Effector CD8-positive, alpha-beta T cell (primary cell): ENCODE data around the gene NDUFA13.
"Not testable (repeated sequence)": the region's sequence is repeated elsewhere in the genome, so short reads cannot be mapped to it uniquely, and the experiment has no call there.

Source experiments
- DNase-seq: peaks from one replicate; lab custom pipeline; 2025; lab: John Stamatoyannopoulos, UW
- total RNA-seq, 4 experiments: gene quantifications; one replicate each; lab custom pipeline; 2026; lab: John Stamatoyannopoulos, UW

NDUFA13 gene
- 3.4 to 6.3 (median 4.0) reads per million in 4 experiments for total RNA-seq

DNA sequence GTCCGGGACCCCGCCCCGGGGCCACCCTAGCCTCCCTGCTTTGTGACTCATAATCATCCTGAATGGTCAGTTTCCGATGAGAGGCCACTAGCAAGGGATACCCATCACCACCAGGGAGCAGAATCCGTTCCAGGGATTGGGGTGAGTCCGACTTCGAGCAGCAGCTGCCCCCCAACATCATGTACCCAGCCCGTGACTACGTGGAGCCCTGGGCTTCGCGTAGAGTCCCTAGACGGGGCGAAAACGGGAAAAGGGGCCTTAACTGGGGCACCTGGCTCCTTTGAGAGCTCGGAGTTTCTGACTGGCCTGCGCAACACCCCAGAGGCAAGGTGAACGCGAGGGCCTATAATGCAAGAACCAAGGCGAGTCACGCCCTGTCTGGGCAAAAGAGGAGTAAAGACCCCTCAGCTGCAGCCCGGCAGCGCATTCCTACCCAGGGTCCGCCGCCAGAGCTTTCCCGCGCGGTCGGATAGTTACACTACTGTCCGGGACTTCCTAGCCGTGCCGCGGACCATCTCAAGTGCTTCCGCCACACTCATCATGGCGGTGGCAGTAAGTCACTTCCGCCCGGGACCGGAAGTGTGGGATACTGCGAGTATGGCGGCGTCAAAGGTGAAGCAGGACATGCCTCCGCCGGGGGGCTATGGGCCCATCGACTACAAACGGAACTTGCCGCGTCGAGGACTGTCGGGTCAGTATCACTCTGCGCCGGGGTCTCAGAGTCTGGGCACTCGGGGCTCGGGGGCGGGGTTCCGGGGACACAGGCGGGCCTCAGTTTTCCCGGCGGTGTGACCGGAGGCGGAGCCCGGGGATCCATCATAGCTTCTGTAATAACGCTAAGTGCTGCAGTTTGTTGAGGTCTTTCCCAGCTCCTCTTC lies at the start of gene NDUFA13:
Gene NDUFA13 (plus strand): TSS at position 584 of the 878 bp plus-strand sequence. CDS start 14 bp downstream, at position 598.
- DNase-seq: peak; percentile 95

DNA sequence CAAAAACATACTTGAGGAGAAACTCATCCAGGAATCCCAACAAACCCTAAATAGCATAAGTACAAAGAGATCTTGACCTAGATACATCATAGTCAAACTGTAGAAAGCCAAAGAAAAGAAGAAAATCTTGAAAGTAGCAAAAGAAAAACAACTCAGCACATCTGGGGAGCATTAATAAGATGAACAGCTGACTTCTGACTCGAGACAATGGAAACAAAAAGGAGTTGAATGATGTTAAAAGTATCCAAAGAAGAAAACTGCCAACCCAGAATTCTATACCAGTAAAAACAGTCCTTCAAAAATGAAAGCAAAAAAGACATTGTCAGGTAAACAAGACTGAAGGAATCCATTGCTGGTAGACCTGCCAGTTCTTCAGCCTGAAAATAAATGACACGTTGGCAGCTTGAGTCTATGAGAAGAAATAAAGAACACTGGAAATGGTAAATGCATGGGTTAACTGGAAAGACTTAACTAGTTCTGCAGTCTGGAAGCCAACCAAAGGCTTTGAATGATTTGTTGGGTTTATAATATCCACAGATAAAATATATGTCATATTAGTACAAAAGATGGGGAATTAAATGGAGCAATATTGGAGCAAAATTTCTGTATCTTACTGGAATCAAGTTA lies 47.5 kb upstream of the NDUFA13 start:
- DNase-seq: no peak

DNA sequence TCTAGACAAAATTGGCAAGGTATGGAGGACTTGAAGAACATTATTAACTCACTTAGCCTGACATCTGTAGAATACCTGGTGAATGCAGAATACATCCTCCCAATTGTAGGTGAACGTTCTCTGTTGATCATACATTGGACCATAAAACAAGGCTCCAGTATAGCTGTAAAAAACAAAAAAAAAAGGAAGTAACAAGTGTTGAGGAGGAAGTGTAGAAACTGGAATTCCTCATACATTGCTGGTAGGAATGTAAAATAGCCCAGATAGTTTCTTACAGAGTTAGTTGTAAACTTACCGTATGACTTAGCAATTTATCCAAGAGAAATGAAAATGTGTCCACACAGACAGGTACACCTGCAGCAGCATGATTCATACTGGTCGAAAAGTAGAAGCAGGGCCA lies 45.4 kb upstream of the NDUFA13 start:
- DNase-seq: no peak

DNA sequence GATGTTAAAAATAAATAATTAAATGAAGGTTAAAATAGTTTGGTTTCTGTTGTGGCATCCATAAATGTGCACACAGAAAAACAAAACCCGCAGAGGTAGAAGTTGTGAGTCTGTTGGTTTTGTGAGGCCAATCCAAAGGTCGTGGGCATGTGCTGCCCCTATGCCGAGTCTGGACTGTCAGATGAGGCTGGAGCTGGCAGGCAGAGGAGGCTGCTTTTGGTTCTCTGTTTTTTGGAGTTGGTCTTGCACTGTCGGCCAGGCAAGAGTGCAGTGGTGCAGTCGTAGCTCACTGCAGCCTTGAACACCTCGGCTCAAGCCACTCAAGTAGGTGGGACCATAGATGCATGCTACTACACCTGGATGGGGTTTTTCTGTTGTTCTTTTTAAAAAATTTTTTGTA lies 44.3 kb upstream of the NDUFA13 start:
- no peak for DNase-seq

DNA sequence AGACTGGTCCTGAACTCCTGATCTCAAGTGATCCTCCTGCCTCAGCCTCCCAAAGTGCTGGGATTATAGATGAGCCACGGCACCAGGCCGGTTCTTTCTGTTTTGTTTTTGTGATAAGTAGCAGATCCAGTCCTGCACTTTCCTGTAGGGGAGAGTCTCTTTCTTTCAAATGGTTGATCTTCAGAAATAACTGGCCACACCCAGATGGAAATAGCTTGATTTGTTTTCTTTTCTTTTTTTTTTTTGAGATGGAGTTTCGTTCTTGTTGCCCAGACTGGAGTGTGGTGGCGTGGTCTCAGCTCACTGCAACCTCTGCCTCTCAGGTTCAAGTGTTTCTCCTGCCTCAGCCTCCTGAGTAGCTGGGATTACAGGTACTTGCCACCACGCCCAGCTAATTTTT lies 43.9 kb upstream of the NDUFA13 start:
- DNase-seq: not testable (repeated sequence)

DNA sequence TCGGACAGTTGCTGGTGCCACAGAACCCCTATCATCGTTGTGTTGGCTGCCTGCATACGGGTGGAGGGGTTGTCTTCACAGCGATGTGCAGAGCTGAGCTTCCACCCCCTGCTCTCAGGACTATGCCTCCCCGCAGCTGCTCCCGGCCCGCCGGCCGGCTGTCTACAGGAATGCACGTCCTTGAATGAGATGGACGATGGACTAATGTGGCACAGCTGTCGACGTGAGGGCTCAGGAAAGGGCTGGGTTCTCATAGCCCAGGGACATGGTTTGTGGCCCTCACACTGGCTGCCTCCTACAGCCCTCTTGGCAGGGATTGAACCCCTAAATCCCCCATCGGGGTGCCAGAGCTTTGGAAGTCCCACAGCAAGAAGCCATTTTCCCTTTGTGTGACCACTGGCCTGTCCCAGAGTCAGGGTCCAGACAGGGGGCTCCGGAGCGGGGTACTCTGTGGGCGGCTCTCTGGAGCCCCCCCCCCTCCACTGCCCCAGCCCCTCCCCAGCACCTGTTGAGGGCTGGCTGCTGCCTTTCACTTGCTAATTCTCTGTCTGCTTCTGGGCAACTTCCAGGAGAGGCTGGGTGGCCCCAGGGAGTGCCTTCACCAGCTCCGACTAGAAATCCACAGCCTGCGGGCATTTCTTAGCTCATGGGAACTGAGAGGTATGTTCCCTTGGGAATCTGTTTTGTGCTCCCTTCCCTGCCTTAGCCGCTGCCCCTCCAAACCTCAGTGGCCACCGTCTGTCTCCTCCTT lies 40.8 kb upstream of the NDUFA13 start:
- DNase-seq: no peak

DNA sequence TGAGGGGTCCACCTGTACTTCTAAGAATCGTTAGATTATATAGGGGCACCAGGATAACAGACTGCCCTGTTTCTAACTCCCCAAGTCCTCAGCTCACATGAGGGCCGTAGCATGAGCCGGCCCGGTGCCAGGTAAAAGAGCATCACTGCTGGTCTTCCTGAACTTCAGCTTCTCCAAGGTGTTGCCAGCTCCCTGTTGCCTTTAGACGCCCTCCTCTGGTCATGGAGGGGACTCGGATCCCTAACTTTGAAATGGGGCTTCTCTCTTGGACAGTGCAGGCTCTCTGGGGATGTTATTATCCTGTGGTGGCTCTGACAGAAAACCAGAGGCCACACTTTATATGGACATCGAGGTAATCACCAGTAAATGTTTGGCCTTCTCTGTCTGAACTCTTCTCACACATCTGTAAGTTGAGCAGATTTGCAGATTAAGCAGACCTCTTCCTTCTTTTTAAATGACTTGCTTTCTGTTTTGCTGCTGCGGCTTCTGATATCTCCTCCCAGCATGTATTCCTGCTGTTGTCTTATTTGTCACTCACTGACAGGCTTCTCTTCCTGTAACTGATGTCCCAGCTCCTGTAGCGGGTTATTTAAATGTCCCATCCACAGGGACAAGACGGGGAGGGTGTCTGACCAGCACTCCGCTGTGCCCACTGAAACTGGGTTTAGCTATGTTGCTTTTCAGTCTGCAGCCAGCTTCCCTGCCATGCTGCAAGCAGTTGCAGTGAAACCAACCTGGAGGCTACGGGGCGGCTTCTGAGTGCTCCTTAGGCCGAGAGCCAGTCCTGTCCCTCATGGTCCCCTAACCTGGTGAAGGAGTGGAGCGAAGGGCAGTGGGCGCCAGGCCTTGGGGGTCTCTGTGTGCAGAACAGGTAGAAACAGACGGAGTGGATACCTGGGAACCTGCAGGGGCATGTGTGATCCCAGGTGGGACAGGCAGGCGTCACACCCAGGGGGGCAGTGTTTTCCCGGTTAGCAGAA lies 39.9 kb upstream of the NDUFA13 start:
- DNase-seq: no peak

DNA sequence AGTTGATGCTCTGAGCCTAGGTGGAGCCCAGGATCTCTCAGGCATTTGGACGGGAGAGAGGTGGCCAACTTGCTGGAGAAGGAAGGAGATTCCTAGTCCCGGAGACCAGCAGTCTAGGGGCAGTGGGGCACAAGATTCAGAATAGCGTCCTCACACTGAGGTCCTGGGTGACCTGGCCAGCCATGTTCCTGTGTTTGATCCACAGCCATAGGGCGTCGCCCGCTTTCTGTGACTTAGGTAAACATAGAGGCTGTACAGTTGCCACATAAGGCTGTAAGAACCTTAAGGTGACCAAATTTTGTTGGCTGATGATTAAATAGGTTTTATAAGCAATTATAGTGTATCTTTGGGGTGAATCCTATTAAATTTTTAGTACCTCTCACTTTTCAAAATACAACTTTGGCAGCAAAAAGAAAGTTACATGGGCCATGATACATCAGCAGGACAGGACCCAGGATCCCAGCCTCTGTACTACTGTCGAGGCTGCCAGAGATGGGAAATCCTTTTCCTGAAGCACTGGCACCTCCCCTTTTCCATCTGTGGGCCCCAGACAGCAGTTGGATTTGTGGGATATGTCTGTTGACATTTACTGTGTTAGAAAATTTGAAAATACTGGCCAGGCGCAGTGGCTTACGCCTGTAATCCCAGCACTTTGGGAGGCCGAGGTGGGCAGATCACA lies 38.2 kb upstream of the NDUFA13 start:
- DNase-seq: no peak

DNA sequence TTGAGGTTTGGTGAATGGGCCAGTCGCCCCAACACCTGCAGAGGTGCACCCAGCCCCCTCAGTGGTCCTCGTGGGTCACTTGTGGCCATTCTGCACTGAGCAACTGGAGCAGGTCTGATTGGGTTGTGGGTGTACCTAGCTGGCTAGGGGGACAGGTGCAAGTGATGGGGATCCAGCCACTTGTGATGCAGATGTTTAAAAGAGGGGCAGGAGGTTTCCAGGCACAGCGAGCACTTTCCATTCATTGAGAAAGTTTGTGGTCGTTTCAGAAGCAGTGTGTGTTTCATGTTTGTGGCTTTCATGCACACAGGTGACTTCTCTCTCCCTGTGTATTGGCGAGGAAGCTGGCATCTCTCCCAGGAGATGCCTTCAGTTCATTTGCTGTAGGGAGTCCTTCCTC lies 35.3 kb upstream of the NDUFA13 start:
- no peak for DNase-seq

DNA sequence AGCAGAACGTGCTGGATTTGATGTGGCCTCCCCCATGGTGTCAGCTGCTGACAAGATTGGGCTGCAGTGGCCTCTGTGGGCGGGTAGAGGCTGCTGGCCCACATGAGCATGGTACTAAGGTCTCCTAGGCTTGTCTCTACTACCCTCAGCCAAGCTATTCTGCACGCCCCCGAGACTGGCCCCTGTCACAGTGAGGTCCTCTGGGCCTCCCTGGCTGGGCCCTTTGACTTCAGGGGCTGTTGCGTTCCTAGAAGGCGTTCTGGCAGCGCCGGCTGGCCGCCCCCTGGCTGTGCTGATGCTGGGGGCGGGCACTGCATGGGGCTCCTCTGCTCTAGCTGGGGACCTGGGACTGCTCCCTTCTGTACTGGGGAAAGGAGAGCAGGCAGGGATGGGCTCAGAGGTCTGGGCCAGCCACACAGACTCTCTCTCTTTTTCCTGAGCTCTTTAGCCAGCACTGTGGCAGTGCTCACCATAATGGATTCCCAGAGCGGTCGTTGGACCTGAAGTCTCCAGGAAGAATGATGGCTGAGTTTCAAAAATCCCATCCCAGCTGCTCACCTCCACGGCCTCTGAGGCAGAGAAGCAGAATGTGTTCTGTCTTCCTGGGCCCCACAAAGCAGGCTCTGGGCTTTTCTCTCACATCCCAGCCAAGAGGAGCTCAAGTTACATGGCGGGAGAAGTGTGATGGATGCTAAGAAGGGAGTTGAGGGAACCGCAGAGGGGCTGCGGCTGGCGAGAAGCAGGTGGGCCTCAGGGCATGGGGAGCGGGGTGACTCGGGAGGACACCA lies 33.0 kb upstream of the NDUFA13 start:
- no peak for DNase-seq

DNA sequence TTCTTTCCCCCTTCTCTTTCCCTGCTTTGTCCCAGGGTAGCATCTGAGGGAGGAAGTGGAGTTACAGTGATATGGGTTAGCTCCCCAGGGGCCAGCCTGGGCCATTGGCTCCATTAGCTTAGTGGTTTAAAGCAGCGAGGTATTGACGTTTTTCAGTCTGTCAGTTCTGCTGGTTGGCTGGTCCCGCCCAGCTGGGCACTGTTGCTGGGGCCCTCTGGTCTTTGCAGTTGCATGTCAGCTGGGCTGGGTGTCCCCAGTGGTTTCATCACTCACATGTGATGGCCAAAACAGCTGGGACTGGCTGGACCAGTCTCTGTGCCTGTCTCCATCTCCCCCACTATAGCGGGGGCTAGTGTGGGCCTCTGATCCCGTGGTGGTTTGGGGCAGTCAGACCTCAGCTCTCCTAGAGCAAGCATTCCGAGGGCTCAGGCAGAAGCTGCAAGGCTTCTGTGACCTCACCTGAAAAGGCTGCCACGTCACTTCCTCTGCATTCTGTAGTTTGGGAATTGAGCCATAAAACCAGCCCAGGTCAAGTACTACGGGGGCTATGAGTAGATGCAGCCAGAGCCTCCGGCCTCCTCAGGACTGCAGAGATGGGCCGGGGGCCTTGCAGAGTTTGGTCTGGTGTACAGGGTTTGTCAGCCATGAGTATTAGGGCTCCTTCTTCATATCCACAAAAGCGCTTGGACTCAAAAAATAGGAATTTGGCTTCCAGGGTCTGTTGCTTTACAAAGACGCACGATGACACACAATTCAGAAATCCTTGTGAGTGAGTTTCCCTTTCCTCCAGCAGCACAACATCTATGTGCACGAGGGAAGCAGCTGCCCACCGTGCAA lies 30.6 kb upstream of the NDUFA13 start:
- DNase-seq: no peak

DNA sequence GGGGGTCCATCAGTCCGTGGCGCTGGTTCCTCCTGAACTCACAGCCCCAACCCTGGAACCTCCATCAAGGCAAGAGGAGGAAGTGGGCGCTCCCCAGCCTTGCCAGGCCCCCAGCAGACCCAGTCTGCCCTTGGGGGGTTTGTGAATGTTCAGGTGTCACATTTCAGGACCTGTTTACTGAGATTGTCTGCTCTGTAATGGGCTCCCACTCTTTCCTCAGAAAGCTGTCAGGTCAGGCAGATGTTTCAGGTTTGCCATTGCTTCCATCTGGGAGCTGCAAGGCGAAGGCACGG lies 30.1 kb upstream of the NDUFA13 start:
- no peak for DNase-seq

DNA sequence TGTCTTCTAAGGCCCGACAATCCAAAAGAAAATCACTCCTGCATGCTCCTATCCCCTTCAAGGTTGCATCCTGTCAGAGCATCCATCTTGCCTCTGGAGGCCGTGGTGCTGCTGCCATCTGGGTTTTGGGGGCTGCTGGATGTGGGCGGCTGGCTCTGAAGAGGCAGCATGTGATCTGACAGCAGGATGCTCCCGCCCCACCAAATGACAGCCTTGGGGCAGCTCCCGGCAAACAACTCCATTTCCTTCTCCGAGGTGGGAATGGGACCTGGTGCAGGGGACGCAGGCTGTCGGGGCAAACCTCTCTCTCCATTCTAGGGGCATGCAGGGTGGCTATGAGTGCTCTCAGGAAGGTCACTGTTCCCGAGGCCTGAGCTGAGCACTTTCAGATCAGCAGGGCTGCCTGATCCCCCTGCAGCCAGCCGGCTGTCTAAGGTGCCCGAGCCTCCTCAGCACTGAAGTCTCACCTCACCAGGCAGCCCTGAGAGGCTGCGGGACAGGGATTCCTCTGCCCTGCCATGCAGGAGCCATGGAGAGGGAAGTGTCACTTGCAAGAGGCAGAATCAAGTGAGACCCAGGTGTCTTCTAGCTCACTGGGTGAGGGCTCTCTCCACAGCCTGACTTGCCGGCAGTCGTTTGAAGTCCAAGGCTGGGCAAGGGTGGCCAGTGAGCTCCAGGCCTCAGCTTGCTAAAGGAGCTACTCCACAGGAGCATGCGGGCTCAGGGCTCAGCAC lies 29.5 kb upstream of the NDUFA13 start:
- DNase-seq: no peak

DNA sequence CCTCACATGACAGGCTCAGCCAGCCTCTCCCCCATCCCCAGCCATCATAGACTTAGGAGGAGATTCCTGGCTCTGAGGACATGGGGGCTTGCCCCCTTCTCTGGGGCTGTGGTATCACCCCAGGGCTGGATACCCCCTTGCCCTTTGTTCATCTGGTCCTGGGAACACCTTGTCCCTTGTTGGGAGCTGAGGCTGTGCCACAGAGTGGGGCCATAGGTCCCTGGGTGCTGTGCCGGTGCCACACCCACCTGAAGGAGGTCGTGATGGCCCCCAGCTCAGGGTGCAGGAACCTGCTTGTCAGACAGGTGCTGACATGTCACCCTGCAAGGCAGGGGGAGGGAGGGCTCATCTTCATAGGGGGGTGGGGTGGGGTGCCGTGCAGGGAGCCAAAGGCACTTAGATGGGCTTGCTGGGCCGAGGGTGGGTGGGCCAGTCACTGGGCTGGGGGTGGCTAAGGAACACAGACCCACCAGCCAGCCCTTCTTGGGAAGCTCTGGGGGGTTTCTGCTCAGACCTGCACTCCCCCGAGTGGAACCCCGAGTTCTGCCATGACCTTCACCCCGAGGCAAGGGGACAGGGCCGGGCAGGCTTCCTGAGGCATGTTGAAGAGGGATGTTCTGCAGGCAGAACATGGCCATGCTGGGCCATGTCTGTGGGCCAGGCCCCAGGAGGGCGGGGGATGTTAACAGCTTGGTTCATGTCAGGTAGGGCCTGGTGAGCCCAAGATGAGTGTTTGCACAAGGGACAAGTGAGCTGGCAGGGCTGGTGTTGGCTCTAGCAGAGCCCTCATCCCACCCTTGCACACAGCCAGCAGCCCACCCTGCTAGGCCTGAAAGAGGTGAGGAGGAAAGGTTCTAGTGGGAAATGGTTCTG lies 28.7 kb upstream of the NDUFA13 start:
- DNase-seq: no peak

DNA sequence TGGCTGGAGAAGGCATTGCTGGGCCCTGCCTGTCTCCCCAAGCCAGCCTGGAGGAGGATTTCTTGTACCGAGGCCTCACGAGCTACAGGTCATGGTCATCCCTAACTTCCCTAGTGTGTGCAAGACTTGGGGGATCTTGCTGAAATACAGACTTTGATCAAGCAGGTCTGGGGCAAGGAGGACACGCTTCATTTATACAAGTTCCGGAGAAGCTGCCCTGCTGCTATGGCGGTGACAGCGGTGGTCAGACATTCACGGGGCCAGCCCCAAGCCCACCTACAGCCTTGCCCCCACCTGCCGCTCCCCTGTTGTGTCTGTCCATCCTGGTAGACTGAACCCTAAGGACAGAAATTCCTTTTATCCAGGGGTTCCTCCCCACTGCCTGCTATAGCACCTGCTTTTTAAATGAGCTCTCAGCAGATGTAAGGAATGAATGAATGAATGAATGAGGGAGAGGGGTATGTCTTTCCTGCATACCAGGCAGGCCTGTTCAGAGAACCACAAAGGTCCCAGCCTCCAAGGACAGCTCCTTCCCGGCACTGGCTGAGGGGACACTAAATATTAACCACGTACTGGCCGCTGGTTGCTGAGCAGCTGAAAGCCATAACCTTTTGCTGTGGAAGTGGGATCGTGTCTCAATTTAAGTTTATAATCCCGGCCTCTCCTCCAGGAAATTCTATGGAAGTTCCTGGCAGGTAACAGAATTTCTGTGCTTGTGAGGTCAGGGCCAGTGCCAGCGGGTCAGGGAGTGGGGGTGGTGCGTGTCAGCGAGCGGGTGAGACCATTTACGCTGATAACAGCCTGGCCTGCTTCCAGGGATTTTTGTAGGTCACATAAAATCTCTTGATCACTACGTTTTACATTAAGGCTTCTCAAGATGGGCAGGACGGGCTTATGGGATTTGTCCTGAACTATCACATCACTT lies 27.8 kb upstream of the NDUFA13 start:
- DNase-seq: no peak

DNA sequence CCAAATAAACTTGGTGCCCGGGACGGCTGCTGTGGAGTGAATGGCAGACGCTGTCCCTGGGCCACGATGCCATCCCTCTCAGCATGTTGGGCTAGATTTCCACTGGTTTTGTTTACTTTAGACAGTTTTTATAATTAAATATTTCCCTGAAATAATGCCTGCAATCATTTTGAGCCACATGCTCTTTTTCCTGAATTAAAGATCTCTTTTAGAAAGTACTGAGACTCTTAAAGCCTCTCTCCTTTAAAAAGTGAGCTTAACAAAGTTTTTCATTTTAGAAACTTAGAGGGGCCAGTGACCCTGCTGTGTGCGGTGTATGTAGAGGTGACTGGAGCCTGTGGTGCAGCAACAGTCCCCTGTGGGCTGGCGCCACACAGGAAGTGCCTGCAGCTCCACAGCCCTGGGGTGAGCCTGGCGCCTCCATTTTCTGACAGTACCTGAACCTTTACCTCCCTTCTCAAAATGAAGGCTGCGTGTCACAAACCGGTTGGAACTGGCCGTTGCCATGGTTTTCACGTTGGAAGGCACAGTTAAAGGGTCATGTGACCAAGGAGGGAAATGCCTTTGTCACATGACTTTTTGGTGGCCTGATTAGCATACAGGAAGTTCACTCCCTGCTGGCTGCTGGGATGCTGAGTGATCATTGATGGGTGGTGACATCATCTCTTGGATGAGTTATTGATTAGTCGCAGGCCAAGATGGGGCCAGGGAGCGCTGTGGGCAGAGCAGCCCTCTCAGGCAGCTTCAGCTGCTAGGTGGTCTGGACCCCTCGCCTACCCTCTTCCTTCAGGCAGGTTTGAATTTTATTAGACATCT lies 26.9 kb upstream of the NDUFA13 start:
- DNase-seq: peak; percentile 80
